ENCODE results near the gene RIPK1. TPM values are rescaled to one million over a fixed set of nuclear protein-coding genes. Genes with fewer than 3 reads are reported as not detected.
"Not testable (repeated sequence)": the region's sequence is repeated elsewhere in the genome, so short reads cannot be mapped to it uniquely, and the experiment has no call there.

Gene RIPK1
- total RNA-seq, 1 experiment from 2014 or later: 14.8 TPM

- Histone ChIP-seq H3F3A (ENCODE audit: insufficient read depth, low read depth) (0 out of 2 replicates have a peak, but pooled peaks cover 5% of the 10 kb centered on the region), H3K79me2 (ENCODE audit: low read depth) (no peaks in the 10 kb centered on the region)
Measured at GRCh38 chr6:3136292-3137011, 68.2 kb downstream of the RIPK1 start.

GRCh38 chr6:3137057-3137777, 68.9 kb downstream of the RIPK1 start:
- H3K27ac ChIP-seq: no peak overlapping the region
- no peaks in the 10 kb centered on the region for H3K79me2 ChIP-seq (ENCODE audit: low read depth)
- CTCF ChIA-PET: no interaction called here
- no peak for DNase-seq
- BruUV-seq (replicated peaks): no TSS peak
- peaks cover 7% of the 10 kb centered on the region; the same call in 1 of the 2 replicates for H3K4me1 ChIP-seq (replicated peaks; ENCODE audit: insufficient read depth)
- peaks cover 7% of the 10 kb centered on the region; the same call in 1 of the 2 replicates for H3K36me3 ChIP-seq (ENCODE audit: low read depth)
- H4K20me1 ChIP-seq (ENCODE audit: insufficient read depth): no peaks in the 10 kb centered on the region
- H3K4me2 ChIP-seq: no peak overlapping the region
- H3F3A ChIP-seq (ENCODE audit: insufficient read depth, low read depth): 0 out of 2 replicates have a peak, but pooled peaks cover 5% of the 10 kb centered on the region
- no peaks in the 10 kb centered on the region for H3K9me2 ChIP-seq (ENCODE audit: insufficient read depth)
- no peak overlapping the region for H3K4me3 ChIP-seq
- no peak overlapping the region for H2AFZ ChIP-seq
- TF ChIP-seq EZH2 (IDR thresholded peaks at IDR 0.05; ENCODE audit: low read depth) (no peak), CTCF (conservative IDR thresholded peaks at IDR 0.05) (no peak)
- POLR2A ChIA-PET (ENCODE audit: unreplicated experiment): no interaction called here
- intact Hi-C loops (cut with micrococcal nuclease; ENCODE audit: unreplicated experiment): no loop called here
- H3K27me3 ChIP-seq (ENCODE audit: insufficient read depth, low read depth): no peaks in the 10 kb centered on the region
- no peaks in the 10 kb centered on the region for H3K9me3 ChIP-seq (ENCODE audit: insufficient read depth, low read depth)

More at GRCh38 chr6:3136292-3137011, 68.2 kb downstream of the RIPK1 start:
- H3K4me2 ChIP-seq: no peak overlapping the region
- no peaks in the 10 kb centered on the region for H3K9me2 ChIP-seq (ENCODE audit: insufficient read depth)
- H4K20me1 ChIP-seq (ENCODE audit: insufficient read depth): no peaks in the 10 kb centered on the region
- intact Hi-C loops (cut with micrococcal nuclease; ENCODE audit: unreplicated experiment): no loop called here
- DNase-seq: no peak
- no peak overlapping the region for H3K4me3 ChIP-seq
- H3K27me3 ChIP-seq (ENCODE audit: insufficient read depth, low read depth): no peaks in the 10 kb centered on the region
- ChIA-PET CTCF (no interaction called here), POLR2A (ENCODE audit: unreplicated experiment) (no interaction called here)
- BruUV-seq (replicated peaks): no TSS peak
- H3K4me1 ChIP-seq (replicated peaks; ENCODE audit: insufficient read depth): peaks cover 7% of the 10 kb centered on the region; the same call in 1 of the 2 replicates
- no peaks in the 10 kb centered on the region for H3K9me3 ChIP-seq (ENCODE audit: insufficient read depth, low read depth)
- no peak for TF ChIP-seq EZH2 (IDR thresholded peaks at IDR 0.05; ENCODE audit: low read depth)
- TF ChIP-seq CTCF (conservative IDR thresholded peaks at IDR 0.05): no peak
- H3K36me3 ChIP-seq (ENCODE audit: low read depth): peaks cover 7% of the 10 kb centered on the region; the same call in 1 of the 2 replicates
- no peak overlapping the region for H2AFZ ChIP-seq
- no peak overlapping the region for H3K27ac ChIP-seq

GRCh38 chr6:3137873-3138272, 69.6 kb downstream of the RIPK1 start:
- H3K4me1 ChIP-seq (replicated peaks; ENCODE audit: insufficient read depth); DNase-seq; H3K36me3 ChIP-seq (ENCODE audit: low read depth); BruUV-seq (replicated peaks); intact Hi-C loops (cut with micrococcal nuclease; ENCODE audit: unreplicated experiment); H3F3A ChIP-seq (ENCODE audit: insufficient read depth, low read depth); H3K9me2 ChIP-seq (ENCODE audit: insufficient read depth); H3K79me2 ChIP-seq (ENCODE audit: low read depth); H2AFZ ChIP-seq; H3K4me2 ChIP-seq; H3K4me3 ChIP-seq; H3K27ac ChIP-seq; CTCF ChIA-PET; H4K20me1 ChIP-seq (ENCODE audit: insufficient read depth); H3K27me3 ChIP-seq (ENCODE audit: insufficient read depth, low read depth); POLR2A ChIA-PET (ENCODE audit: unreplicated experiment); H3K9me3 ChIP-seq (ENCODE audit: insufficient read depth, low read depth): not testable (repeated sequence)

Data from PC-9 (cell line).